K562 (cell line): ENCODE results near the gene AKT1. TPM values are rescaled to one million over a fixed set of nuclear protein-coding genes. Genes with fewer than 3 reads are reported as not detected.

Experiments used
- ATAC-seq: fragments of 200-7000 bp; cut with Tn5 transposase; 3 replicates; pipeline ENCODE4 v1.9.1; 2020; ENCODE audit warnings: moderate library complexity
- BruUV-seq: library from RNA; stranded (reverse); fragments of 400-500 nt; replicated peaks from 2 replicates; lab custom pipeline; 2021; lab: Mats Ljungman, UMichigan
- CTCF ChIA-PET: fragments of 300-600 bp; formaldehyde crosslinking; extraction: SDS; loops from one replicate; lab custom pipeline; 2021; ENCODE audit warnings: low intra/inter-chr PET ratio; lab: Yijun Ruan, JAX
- POLR2A ChIA-PET: fragments of 300-600, 350-650 bp; sonication (Branson Sonifier 250); formaldehyde crosslinking; extraction: SDS; loops from one replicate; lab custom pipeline; 2021; ENCODE audit warnings: antibody characterized with exemption, inconsistent platforms; lab: Yijun Ruan, JAX
- DNase-seq, 4 experiments: peaks; one replicate each; pipeline versions ENCODE4 v3.0.0 to v3.0.0-alpha.2; 2011 to 2018; ENCODE audit warnings: low spot score in 3 of 4, mixed read lengths in 3 of 4; ENCODE audit errors: extremely low read depth in 1 of 4
- FAIRE-seq: peaks from 2 replicates; lab custom pipeline; 2011; peaks lifted over from hg19 to GRCh38; lab: Jason Lieb, UNC
- H2AFZ ChIP-seq: 2 replicates; pipeline ENCODE4 v1.6.0; 2011; ENCODE audit warnings: low read depth, low read length, control low read depth, inconsistent platforms
- H3K27ac ChIP-seq: fragments of 200-600 bp; 3 replicates; pipeline ENCODE4 v1.8.0; 2011; ENCODE audit warnings: low read depth, mild to moderate bottlenecking, control low read depth, inconsistent platforms, low read length, moderate library complexity, mixed read lengths; ENCODE audit errors: extremely low read depth
- H3K27me3 ChIP-seq, 2 experiments: fragments of 300-600 bp in 1 of 2; 2 replicates in 1 of 2; 3 replicates in 1 of 2; pipeline versions ENCODE4 v1.6.0 to v1.8.0; 2011; ENCODE audit warnings: inconsistent platforms in 2 of 2, low read length in 2 of 2, mild to moderate bottlenecking in 1 of 2, mixed read lengths in 1 of 2, moderate library complexity in 1 of 2; ENCODE audit not compliant: control insufficient read depth in 2 of 2, insufficient read depth in 2 of 2
- H3K36me3 ChIP-seq: fragments of 300-600 bp; 3 replicates; pipeline ENCODE4 v1.8.0; 2011; ENCODE audit warnings: mild to moderate bottlenecking, low read length, inconsistent platforms; ENCODE audit not compliant: control insufficient read depth, insufficient read depth
- H3K4me1 ChIP-seq, 2 experiments: fragments of 200-600 bp in 1 of 2; replicated peaks in 1 of 2; 2 replicates in 1 of 2; 3 replicates in 1 of 2; pipeline versions ENCODE4 v1.5.1 to v1.8.0; 2011; ENCODE audit warnings: inconsistent platforms in 2 of 2, low read length in 2 of 2, mild to moderate bottlenecking in 1 of 2, mixed read lengths in 1 of 2, moderate library complexity in 1 of 2; ENCODE audit not compliant: control insufficient read depth in 2 of 2, insufficient read depth in 2 of 2
- H3K4me2 ChIP-seq: 2 replicates; pipeline ENCODE4 v1.6.1; 2011; ENCODE audit warnings: low read length, control low read depth, inconsistent platforms, mixed read lengths; ENCODE audit not compliant: insufficient read depth
- H3K4me3 ChIP-seq: fragments of 200-600 bp; sonication (generic), shearing (Covaris generic); 2 replicates; pipeline ENCODE4 v1.5.1; 2016; ENCODE audit warnings: control low read depth, inconsistent platforms
- H3K79me2 ChIP-seq: fragments of 200-600 bp; 3 replicates; pipeline ENCODE4 v1.8.0; 2011; ENCODE audit warnings: low read length, inconsistent platforms; ENCODE audit not compliant: control insufficient read depth, insufficient read depth
- H3K9ac ChIP-seq, 2 experiments: 2 replicates each; pipeline versions ENCODE4 v1.6.0 to v1.6.1; 2011; ENCODE audit warnings: low read depth in 2 of 2, low read length in 2 of 2, control low read depth in 1 of 2, inconsistent platforms in 1 of 2, mild to moderate bottlenecking in 1 of 2, mixed read lengths in 1 of 2; ENCODE audit not compliant: insufficient read depth in 1 of 2
- H3K9me1 ChIP-seq: one replicate; pipeline ENCODE4 v1.6.0; 2011; ENCODE audit warnings: inconsistent platforms, mild to moderate bottlenecking, low read length, moderate library complexity; ENCODE audit not compliant: control insufficient read depth, insufficient read depth
- H3K9me3 ChIP-seq: replicated peaks from 2 replicates; pipeline ENCODE4 v1.5.1; 2011; ENCODE audit warnings: low read depth, low read length, inconsistent platforms; ENCODE audit not compliant: control insufficient read depth, insufficient read depth
- H4K20me1 ChIP-seq: replicated peaks from 2 replicates; pipeline ENCODE4 v1.6.1; 2011; ENCODE audit warnings: low read length, inconsistent platforms, mixed read lengths; ENCODE audit not compliant: control insufficient read depth, insufficient read depth
- ARNT ChIP-seq, 2 experiments: fragments of 450-650 bp; IDR thresholded peaks; 2 replicates each; pipeline ENCODE4 v1.6.1; 2016; ENCODE audit warnings: mild to moderate bottlenecking in 1 of 2
- BMI1 ChIP-seq: fragments of 150-350 bp; IDR thresholded peaks from 2 replicates; pipeline ENCODE4 v1.6.1; 2014; ENCODE audit warnings: low read length
- FOXA1 ChIP-seq: fragments of 450-650 bp; IDR thresholded peaks from 2 replicates; pipeline ENCODE4 v1.6.1; 2016; ENCODE audit warnings: mild to moderate bottlenecking, borderline replicate concordance
- JUN ChIP-seq, 2 experiments: sonication (generic) in 1 of 2; formaldehyde crosslinking in 1 of 2; IDR thresholded peaks; 2 replicates each; pipeline versions ENCODE4 v1.6.1 to v1.8.0; 2012 to 2022; ENCODE audit warnings: borderline replicate concordance in 2 of 2, mild to moderate bottlenecking in 2 of 2, improper control_type of control experiment in 1 of 2, low read depth in 1 of 2, low read length in 1 of 2, missing genetic modification reagents in 1 of 2
- JUND ChIP-seq, 2 experiments: IDR thresholded peaks; 2 replicates in 1 of 2; 3 replicates in 1 of 2; pipeline ENCODE4 v1.6.1; 2011; ENCODE audit warnings: borderline replicate concordance in 2 of 2, low read depth in 2 of 2, low read length in 2 of 2, improper control_type of control experiment in 1 of 2, missing biosample characterization in 1 of 2, missing genetic modification characterization in 1 of 2, missing genetic modification reagents in 1 of 2
- LEF1 ChIP-seq: fragments of 450-650 bp; IDR thresholded peaks from 2 replicates; pipeline ENCODE4 v1.6.1; 2016; ENCODE audit warnings: mild to moderate bottlenecking
- MTF1 ChIP-seq: fragments of 250-450 bp; sonication (Bioruptor Pico); IDR thresholded peaks from 2 replicates; pipeline ENCODE4 v1.9.0; 2021; ENCODE audit warnings: moderate library complexity, mild to moderate bottlenecking, inconsistent platforms, borderline replicate concordance
- NRF1 ChIP-seq, 2 experiments: fragments of 450-650 bp; IDR thresholded peaks in 1 of 2; conservative IDR thresholded peaks in 1 of 2; 2 replicates each; pipeline ENCODE4 v1.6.1; 2014; ENCODE audit warnings: mild to moderate bottlenecking in 2 of 2
- RBM14 ChIP-seq: fragments of 200-400 bp; formaldehyde crosslinking; IDR thresholded peaks from 2 replicates; pipeline ENCODE4 v1.6.1; 2018; ENCODE audit warnings: low read depth, mild to moderate bottlenecking, low read length, moderate library complexity, borderline replicate concordance; ENCODE audit not compliant: insufficient read depth
- TCF7L2 ChIP-seq: fragments of 150-350 bp; IDR thresholded peaks from 2 replicates; pipeline ENCODE4 v1.6.1; 2016; ENCODE audit warnings: low read depth, mild to moderate bottlenecking, low read length, moderate library complexity
- ZC3H8 ChIP-seq: fragments of 450-650 bp; IDR thresholded peaks from 2 replicates; pipeline ENCODE4 v1.6.1; 2017
- ZNF282 ChIP-seq: sonication (generic); formaldehyde crosslinking; IDR thresholded peaks from 2 replicates; pipeline ENCODE4 v1.8.1; 2023; ENCODE audit warnings: missing genetic modification reagents
- ZNF717 ChIP-seq: fragments of 250-450 bp; sonication (Bioruptor Pico); IDR thresholded peaks from 2 replicates; pipeline ENCODE4 v1.5.0; 2021
- WGBS: fragments of 100-300 bp; shearing (Covaris generic); methylation state at CpG from one replicate; pipeline ENCODE4 v1.1.6; 2016; ENCODE audit warnings: low coverage, mixed read lengths; ENCODE audit not compliant: insufficient coverage; ENCODE audit errors: missing lambda C conversion rate; 5-methylcytosine and 5-hydroxymethylcytosine counted together
- in situ Hi-C: fragments of 300-500 bp; cut with MboI; formaldehyde crosslinking; loops from 4 replicates; pipeline ENCODE4 v1.15.0; 2018; ENCODE audit warnings: inconsistent platforms, mixed read lengths
- intact Hi-C: fragments of 100-400 bp; cut with micrococcal nuclease; formaldehyde crosslinking; loops from 2 replicates; pipeline ENCODE4 v1.14.2; 2022
- polyA plus RNA-seq, 8 experiments: library from polyadenylated mRNA; depleted of rRNA in 4 of 8; stranded (reverse) in 5 of 8; unstranded in 3 of 8; fragments of >200 nt; fragmentation: Nextera tagmentation in 2 of 8; fragmentation: Illumina TruSeq in 1 of 8; extraction: Ambion mirVana in 2 of 8; extraction: Trizol in 1 of 8; gene quantifications; 2 replicates each; pipeline versions ENCODE4 v1.2.1 to v1.2.3, GENCODE V29; 2011 to 2014; ENCODE audit warnings: inconsistent platforms in 1 of 8, missing spikeins in 1 of 8
- total RNA-seq, 7 experiments: library from RNA; depleted of rRNA in 6 of 7; stranded (reverse); fragments of >200 nt in 6 of 7; fragmentation: Illumina TruSeq in 2 of 7; extraction: Trizol in 2 of 7; gene quantifications; 2 replicates each; pipeline versions ENCODE4 v1.2.1 to v1.2.3, GENCODE V29; 2011 to 2021; ENCODE audit warnings: low replicate concordance in 1 of 7
- TF ChIP-seq, protein P1 (sequence below), 2 experiments: fragments of 450-650 bp; conservative IDR thresholded peaks; 2 replicates each; pipeline ENCODE4 v1.6.1; 2017; ENCODE audit warnings: mild to moderate bottlenecking in 2 of 2, moderate library complexity in 2 of 2

Gene AKT1
- total and polyA plus RNA-seq, 9 of the 15 experiments (the other 6 are each of a cell fraction or from before 2014, with no cell fraction given): 0.49 to 132 (median 75.1) TPM

DNA sequence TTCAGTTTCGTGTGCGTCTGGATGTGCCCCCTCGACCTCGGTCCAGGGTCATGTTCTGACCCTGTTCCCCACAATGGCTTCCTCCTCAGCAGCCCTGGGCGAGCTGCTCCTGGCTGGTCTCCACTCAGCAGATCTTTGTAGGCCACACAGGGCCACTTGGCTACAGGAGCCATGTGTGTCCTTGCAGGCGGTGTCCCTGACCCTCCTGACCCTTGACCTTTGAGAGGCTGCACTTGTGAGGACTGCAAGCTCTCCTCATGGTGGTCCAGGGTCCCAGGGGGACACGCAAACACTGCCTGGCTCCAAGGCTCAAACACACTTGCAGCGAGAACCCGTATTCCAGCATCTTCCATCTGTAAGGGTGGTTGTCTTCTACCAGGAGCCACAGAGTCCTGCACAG, 50.1 kb downstream of the AKT1 start:
- ChIA-PET CTCF (no interaction called here), POLR2A (interaction anchor here (0.6 to 0.9 kb wide), 2 partner anchors 17 to 24 kb away, joined by 3 read pairs; no protein-coding TSS in a partner anchor)
- no peaks in the 10 kb centered on the region for H4K20me1 ChIP-seq
- H3K4me2 ChIP-seq: no peak overlapping the region
- H2AFZ ChIP-seq: no peak overlapping the region
- in situ Hi-C loops: no loop called here
- WGBS: 69% methylated on average over 7 of the region's 9 CpGs
- BruUV-seq: no TSS peak
- TF ChIP-seq JUND (IDR thresholded peaks at IDR 0.05; ENCODE audit: borderline replicate concordance, low read depth, low read length): no peak
- no peak for TF ChIP-seq JUND (tag; IDR thresholded peaks at IDR 0.05; ENCODE audit: borderline replicate concordance, low read depth, low read length)
- TF ChIP-seq FOXA1: no peak
- TF ChIP-seq ZC3H8: no peak
- TF ChIP-seq NRF1 (conservative IDR thresholded peaks at IDR 0.05 in 1 of 2, IDR thresholded peaks at IDR 0.05 in 1 of 2): no peak
- TF ChIP-seq JUN (IDR thresholded peaks at IDR 0.05; ENCODE audit: borderline replicate concordance, low read depth, low read length): no peak
- no peak for TF ChIP-seq JUN (CRISPR knock-in tag; IDR thresholded peaks at IDR 0.05; ENCODE audit: borderline replicate concordance)
- TF ChIP-seq LEF1: no peak
- no peak for TF ChIP-seq TCF7L2
- TF ChIP-seq RBM14: no peak
- TF ChIP-seq ARNT (IDR thresholded peaks at IDR 0.05): no peak
- no peak for TF ChIP-seq ZNF282 (CRISPR knock-in tag)
- TF ChIP-seq, protein P1, sequence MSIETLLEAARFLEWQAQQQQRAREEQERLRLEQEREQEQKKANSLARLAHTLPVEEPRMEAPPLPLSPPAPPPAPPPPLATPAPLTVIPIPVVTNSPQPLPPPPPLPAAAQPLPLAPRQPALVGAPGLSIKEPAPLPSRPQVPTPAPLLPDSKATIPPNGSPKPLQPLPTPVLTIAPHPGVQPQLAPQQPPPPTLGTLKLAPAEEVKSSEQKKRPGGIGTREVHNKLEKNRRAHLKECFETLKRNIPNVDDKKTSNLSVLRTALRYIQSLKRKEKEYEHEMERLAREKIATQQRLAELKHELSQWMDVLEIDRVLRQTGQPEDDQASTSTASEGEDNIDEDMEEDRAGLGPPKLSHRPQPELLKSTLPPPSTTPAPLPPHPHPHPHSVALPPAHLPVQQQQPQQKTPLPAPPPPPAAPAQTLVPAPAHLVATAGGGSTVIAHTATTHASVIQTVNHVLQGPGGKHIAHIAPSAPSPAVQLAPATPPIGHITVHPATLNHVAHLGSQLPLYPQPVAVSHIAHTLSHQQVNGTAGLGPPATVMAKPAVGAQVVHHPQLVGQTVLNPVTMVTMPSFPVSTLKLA (conservative IDR thresholded peaks at IDR 0.05): no peak
- no peak for TF ChIP-seq ZNF717
- no peak for TF ChIP-seq BMI1
- no peak for TF ChIP-seq MTF1
- H3K27ac ChIP-seq: no peak overlapping the region
- intact Hi-C loops: no loop called here
- no peaks in the 10 kb centered on the region for H3K9me3 ChIP-seq
- ATAC-seq: no peak
- H3K9ac ChIP-seq: 0 out of 4 replicates have a peak overlapping the region, but pooled peaks of 1 of the 2 experiments have one; percentile 52
- H3K4me3 ChIP-seq: no peak overlapping the region
- no peaks in the 10 kb centered on the region for H3K79me2 ChIP-seq
- H3K36me3 ChIP-seq: no peaks in the 10 kb centered on the region
- no peak for FAIRE-seq
- no peaks in the 10 kb centered on the region for H3K27me3 ChIP-seq
- H3K4me1 ChIP-seq: peaks cover 0 to 24% of the 10 kb centered on the region in 2 experiments; a peak in 2 of 5 replicates
- no peaks in the 10 kb centered on the region for H3K9me1 ChIP-seq
- no peak for DNase-seq
